Erythroblast (primary cell): ENCODE measurements around the gene HDGFL3.

Experiments
- GATA1 ChIP-seq: IDR thresholded peaks from 2 replicates; pipeline ENCODE4 v1.6.1; 2011; ENCODE audit warnings: low read depth, mild to moderate bottlenecking, control low read depth, low read length, moderate library complexity
- POLR2A ChIP-seq: IDR thresholded peaks from 2 replicates; pipeline ENCODE4 v1.6.1; 2011; ENCODE audit warnings: mild to moderate bottlenecking, low read length

DNA sequence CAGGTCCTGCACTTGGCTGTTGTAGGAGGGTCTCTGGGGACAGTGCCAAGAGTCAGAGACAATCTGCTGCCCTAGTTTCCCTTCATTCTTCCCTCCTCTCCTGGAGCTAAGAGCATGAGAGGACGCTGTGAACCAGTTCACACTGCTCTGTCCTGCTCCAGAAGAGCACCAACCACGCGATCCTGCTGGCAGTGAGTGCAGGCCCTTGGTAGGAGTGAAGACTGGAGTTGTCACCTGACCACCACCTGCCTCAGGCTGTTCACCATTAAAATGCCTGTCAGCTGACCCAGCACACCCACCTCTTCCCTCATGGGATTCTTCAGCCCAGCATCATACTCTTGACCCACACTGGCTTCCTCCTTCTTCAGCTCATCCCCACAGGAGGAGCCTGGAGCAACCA, 97.2 kb downstream of the HDGFL3 start:
- TF ChIP-seq POLR2A = no peak
- TF ChIP-seq GATA1 = no peak
